CD4-positive, alpha-beta T cell treated with Interleukin-17A for 1 hour (primary cell): ENCODE measurements around the gene SPSB2.
A peak's percentile ranks its signal among the peaks of the same experiment; 100 is the strongest.
"Not testable (repeated sequence)": the region's sequence is repeated elsewhere in the genome, so short reads cannot be mapped to it uniquely, and the experiment has no call there.

ENCODE experiments used
- DNase-seq: peaks from one replicate; pipeline ENCODE4 v3.0.0-alpha.2; 2020

SPSB2 gene

GRCh38 chr12:6899837-6900519 is 26.9 kb upstream of the SPSB2 start:
- DNase-seq = peak; percentile 51

GRCh38 chr12:6899427-6899826 is 26.3 kb upstream of the SPSB2 start:
- DNase-seq = no peak

GRCh38 chr12:6896846-6897435 is 23.8 kb upstream of the SPSB2 start:
- DNase-seq = no peak

- DNase-seq = no peak
Observed at GRCh38 chr12:6894321-6894720, 21.2 kb upstream of the SPSB2 start.

- DNase-seq = not testable (repeated sequence)
Observed at GRCh38 chr12:6892683-6893082, 19.6 kb upstream of the SPSB2 start.

GRCh38 chr12:6891646-6892001 is 18.5 kb upstream of the SPSB2 start:
- no peak for DNase-seq

GRCh38 chr12:6890789-6891645 is 17.9 kb upstream of the SPSB2 start:
- DNase-seq = peak; percentile 98

GRCh38 chr12:6889775-6890573 is 16.9 kb upstream of the SPSB2 start:
- DNase-seq = not testable (repeated sequence)

GRCh38 chr12:6888794-6889193 is 15.7 kb upstream of the SPSB2 start:
- DNase-seq = not testable (repeated sequence)

- no peak for DNase-seq
Observed at GRCh38 chr12:6888360-6888759, 15.3 kb upstream of the SPSB2 start.

GRCh38 chr12:6887460-6887859 is 14.4 kb upstream of the SPSB2 start:
- no peak for DNase-seq

- not testable (repeated sequence) for DNase-seq
Observed at GRCh38 chr12:6886206-6886999, 13.3 kb upstream of the SPSB2 start.

GRCh38 chr12:6884539-6884938 is 11.4 kb upstream of the SPSB2 start:
- DNase-seq = no peak

- no peak for DNase-seq
Observed at GRCh38 chr12:6883683-6884082, 10.6 kb upstream of the SPSB2 start.

GRCh38 chr12:6883252-6883651 is 10.1 kb upstream of the SPSB2 start:
- no peak for DNase-seq

- not testable (repeated sequence) for DNase-seq
Observed at GRCh38 chr12:6879824-6880223, 6.7 kb upstream of the SPSB2 start.

GRCh38 chr12:6874015-6874368 is 889 bp upstream of the SPSB2 start:
- DNase-seq = not testable (repeated sequence)

- DNase-seq = peak; percentile 86
Observed at GRCh38 chr12:6872073-6873048, 742 bp downstream of the SPSB2 start.

- DNase-seq = peak; percentile 46
Observed at GRCh38 chr12:6871052-6871957, 1.8 kb downstream of the SPSB2 start.

GRCh38 chr12:6870304-6870703 is 2.8 kb downstream of the SPSB2 start:
- not testable (repeated sequence) for DNase-seq
